Heart left ventricle (tissue), 13 donors: ENCODE results near the gene S1PR4.

Source experiments
- CTCF ChIP-seq, 12 donors: fragments of 200-600 bp; sonication (generic) in 4 of 12; IDR thresholded peaks; one replicate each; pipeline versions ENCODE4 v1.5.0 to v1.8.0; 2018 to 2022; ENCODE audit warnings: antibody characterized with exemption in 12 of 12, mild to moderate bottlenecking in 5 of 12
- POLR2A ChIP-seq, 2 donors: fragments of 450-650 bp; IDR thresholded peaks; one replicate each; pipeline ENCODE4 v1.6.1; 2017; ENCODE audit warnings: antibody characterized with exemption in 2 of 2, mild to moderate bottlenecking in 2 of 2, moderate library complexity in 2 of 2
- donor health status: ischemic (EF 13 %, LVEDD 7.1; RV severe dilation, severe dysfunction).
- donor health status: DM: no; HTN: yes; CAD: no.
- donor health status: DM: no; HTN: no; CAD: no.
- donor health status: ischemic (EF 25% LVEDD 6.9; RV normal size, moderate dysfunction).
- donor health status: ischemic (EF 25% LVEDD 5.7; RV mildly dilated, moderate dysfunction).
- donor health status: ischemic (EF 35%, LVEDD 5.7; RV mildly dilated, moderate dysfunction).
- donor health status: nonischemic (EF 11% LVEDD 7.7; RV severe dilation, severe dysfunction).
- donor health status: DM: yes; HTN: yes; CAD: no.
- donor health status: PGD.
- donor health status: ischemic (EF 29% LVEDD 5.4; RV normal size, mild dysfunction).
- donor health status: nonischemic (EF 23%, LVEDD 6.1; RV moderate dilation, normal function).

GRCh38 chr19:3201911-3202310 is 23.3 kb downstream of the S1PR4 start:
- TF ChIP-seq CTCF (IDR thresholded peaks at IDR 0.05) (no peak), POLR2A (IDR thresholded peaks at IDR 0.05) (no peak)
